ENCODE results near the gene DYNAP. TPM values are rescaled to one million over a fixed set of nuclear protein-coding genes. Genes with fewer than 3 reads are reported as not detected.

The DYNAP gene
- total and polyA plus RNA-seq, 2 donors (not counting 1 experiment from before 2014, with no cell fraction given), result not detected

DNA sequence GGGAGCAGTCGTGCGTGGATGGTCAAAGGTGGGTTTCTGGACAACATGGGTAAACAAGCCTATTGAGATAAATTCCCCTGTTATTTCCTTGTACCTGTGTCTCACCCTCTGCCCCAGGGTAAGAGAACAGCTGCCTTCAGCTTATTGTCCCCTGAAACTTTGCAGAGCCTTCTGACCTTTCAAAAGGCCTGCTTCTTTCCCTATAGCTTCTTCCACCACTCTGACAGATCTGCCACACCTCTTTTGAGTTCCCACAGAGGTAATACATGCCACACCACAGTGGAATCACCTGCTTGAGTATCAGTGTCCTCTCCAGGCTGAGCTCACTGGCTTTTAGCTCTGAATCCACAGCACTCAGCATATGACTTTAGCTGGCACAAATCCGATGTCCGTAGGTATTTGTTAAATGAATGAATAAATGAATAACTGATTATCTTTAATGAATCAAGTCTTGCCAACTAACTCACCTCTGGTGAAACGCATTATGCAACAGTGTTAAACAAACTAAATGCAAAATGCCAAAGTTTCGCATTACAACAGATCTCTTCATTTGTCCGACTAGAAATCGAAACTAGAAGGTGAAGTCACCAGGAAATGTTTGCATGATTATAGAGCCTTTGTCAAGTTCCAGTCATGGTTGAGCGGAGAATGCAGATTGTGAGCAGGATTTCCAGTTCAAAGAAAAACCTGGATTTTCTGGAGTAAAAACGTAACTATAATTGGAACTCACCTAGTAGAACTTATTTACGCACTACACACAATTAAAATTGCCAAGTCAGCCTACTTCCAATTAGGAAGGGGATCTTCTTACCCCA is 16.4 kb downstream of the DYNAP start:
- Histone ChIP-seq H3K36me3 (replicated peaks in 1 of 2; ENCODE audit: control extremely low read depth in 1 of 2, control insufficient read depth in 1 of 2, extremely low read depth in 1 of 2, insufficient read depth in 2 of 2, low read length in 1 of 2) (no peaks in the 10 kb centered on the region), H4K20me1 (ENCODE audit: control insufficient read depth, insufficient read depth, low read length, poor library complexity, severe bottlenecking) (no peaks in the 10 kb centered on the region), H3K79me2 (ENCODE audit: control insufficient read depth, insufficient read depth, low read length) (no peaks in the 10 kb centered on the region), H3K4me2 (replicated peaks; ENCODE audit: low read depth, low read length, poor library complexity, severe bottlenecking) (no peak overlapping the region), H3K27me3 (replicated peaks in 1 of 4; ENCODE audit: control extremely low read depth in 1 of 4, control insufficient read depth in 3 of 4, insufficient read depth in 4 of 4, low read length in 3 of 4) (no peaks in the 10 kb centered on the region), H3K9ac (ENCODE audit: low read length) (no peak overlapping the region), H3K27ac (ENCODE audit: low read length in 2 of 2) (no peak overlapping the region), H2AFZ (ENCODE audit: insufficient read depth, low read depth, low read length, poor library complexity, severe bottlenecking) (no peak overlapping the region), H3K9me3 (ENCODE audit: control extremely low read depth in 1 of 3, control insufficient read depth in 2 of 3, insufficient read depth in 1 of 3, low read length in 2 of 3) (no peaks in the 10 kb centered on the region), H3K4me1 (ENCODE audit: control insufficient read depth in 2 of 2, insufficient read depth in 2 of 2, low read length in 2 of 2) (no peaks in the 10 kb centered on the region), H3K4me3 (ENCODE audit: control extremely low read depth in 1 of 5, extremely low read depth in 1 of 5, insufficient read depth in 1 of 5, low read depth in 2 of 5, low read length in 4 of 5) (no peak overlapping the region)
- WGBS (ENCODE audit: insufficient coverage), result 100% methylated on average over 3 of the region's 11 CpGs
- H3K27ac Mint-ChIP-seq, result no peak overlapping the region
- intact Hi-C loops (cut with micrococcal nuclease), result no loop called here
- ATAC-seq (ENCODE audit: low read depth) (no peak), DNase-seq (no peak)
- CTCF ChIA-PET, result interaction anchor here (0.6 kb wide), 1 partner anchor 736 kb away, joined by 3 read pairs; no protein-coding TSS in a partner anchor
- no peak overlapping the region for H3K4me3 Mint-ChIP-seq
- no peaks in the 10 kb centered on the region for H3K27me3 Mint-ChIP-seq
- TF ChIP-seq CTCF (IDR thresholded peaks at IDR 0.05) (no peak), EZH2 (IDR thresholded peaks at IDR 0.05; ENCODE audit: borderline replicate concordance, insufficient read depth, low read depth, low read length, poor library complexity, severe bottlenecking) (no peak)
- no peaks in the 10 kb centered on the region for H3K4me1 Mint-ChIP-seq
- no peaks in the 10 kb centered on the region for H3K9me3 Mint-ChIP-seq (ENCODE audit: insufficient read depth)
- POLR2A ChIA-PET, result no interaction called here

- ChIA-PET POLR2A (no interaction called here), CTCF (no interaction called here)
- no peak overlapping the region for H3K4me2 ChIP-seq (replicated peaks; ENCODE audit: low read depth, low read length, poor library complexity, severe bottlenecking)
- H3K79me2 ChIP-seq (ENCODE audit: control insufficient read depth, insufficient read depth, low read length), result no peaks in the 10 kb centered on the region
- H3K27ac ChIP-seq (ENCODE audit: low read length in 2 of 2), result no peak overlapping the region
- H3K4me3 ChIP-seq (ENCODE audit: control extremely low read depth in 1 of 5, extremely low read depth in 1 of 5, insufficient read depth in 1 of 5, low read depth in 2 of 5, low read length in 4 of 5), result no peak overlapping the region
- no peak for ATAC-seq (ENCODE audit: low read depth)
- no peak overlapping the region for H3K9ac ChIP-seq (ENCODE audit: low read length)
- no peaks in the 10 kb centered on the region for H3K9me3 Mint-ChIP-seq (ENCODE audit: insufficient read depth)
- TF ChIP-seq CTCF (IDR thresholded peaks at IDR 0.05) (no peak), EZH2 (IDR thresholded peaks at IDR 0.05; ENCODE audit: borderline replicate concordance, insufficient read depth, low read depth, low read length, poor library complexity, severe bottlenecking) (no peak)
- intact Hi-C loops (cut with micrococcal nuclease), result no loop called here
- H3K27me3 ChIP-seq (replicated peaks in 1 of 4; ENCODE audit: control extremely low read depth in 1 of 4, control insufficient read depth in 3 of 4, insufficient read depth in 4 of 4, low read length in 3 of 4), result no peaks in the 10 kb centered on the region
- no CpG with 5 or more reads among the region's 3 CpGs for WGBS (ENCODE audit: insufficient coverage)
- DNase-seq, result no peak
- no peak overlapping the region for H3K27ac Mint-ChIP-seq
- H3K4me3 Mint-ChIP-seq, result no peak overlapping the region
- no peaks in the 10 kb centered on the region for H3K9me3 ChIP-seq (ENCODE audit: control extremely low read depth in 1 of 3, control insufficient read depth in 2 of 3, insufficient read depth in 1 of 3, low read length in 2 of 3)
- H2AFZ ChIP-seq (ENCODE audit: insufficient read depth, low read depth, low read length, poor library complexity, severe bottlenecking), result no peak overlapping the region
- H3K4me1 ChIP-seq (ENCODE audit: control insufficient read depth in 2 of 2, insufficient read depth in 2 of 2, low read length in 2 of 2), result no peaks in the 10 kb centered on the region
- no peaks in the 10 kb centered on the region for H3K4me1 Mint-ChIP-seq
- no peaks in the 10 kb centered on the region for H3K27me3 Mint-ChIP-seq
- no peaks in the 10 kb centered on the region for H4K20me1 ChIP-seq (ENCODE audit: control insufficient read depth, insufficient read depth, low read length, poor library complexity, severe bottlenecking)
- H3K36me3 ChIP-seq (replicated peaks in 1 of 2; ENCODE audit: control extremely low read depth in 1 of 2, control insufficient read depth in 1 of 2, extremely low read depth in 1 of 2, insufficient read depth in 2 of 2, low read length in 1 of 2), result no peaks in the 10 kb centered on the region
These were observed 17.1 kb downstream of the DYNAP start for GRCh38 chr18:54608028-54608642.
